GM18868 (cell line): ENCODE measurements around the gene VMA21.

Source experiments
- ATAC-seq: cut with Tn5 transposase; IDR thresholded peaks from one replicate; pipeline ENCODE4 v1.9.1; 2021; ENCODE audit warnings: mild to moderate bottlenecking, moderate library complexity; ENCODE audit not compliant: unreplicated experiment

VMA21 gene

DNA sequence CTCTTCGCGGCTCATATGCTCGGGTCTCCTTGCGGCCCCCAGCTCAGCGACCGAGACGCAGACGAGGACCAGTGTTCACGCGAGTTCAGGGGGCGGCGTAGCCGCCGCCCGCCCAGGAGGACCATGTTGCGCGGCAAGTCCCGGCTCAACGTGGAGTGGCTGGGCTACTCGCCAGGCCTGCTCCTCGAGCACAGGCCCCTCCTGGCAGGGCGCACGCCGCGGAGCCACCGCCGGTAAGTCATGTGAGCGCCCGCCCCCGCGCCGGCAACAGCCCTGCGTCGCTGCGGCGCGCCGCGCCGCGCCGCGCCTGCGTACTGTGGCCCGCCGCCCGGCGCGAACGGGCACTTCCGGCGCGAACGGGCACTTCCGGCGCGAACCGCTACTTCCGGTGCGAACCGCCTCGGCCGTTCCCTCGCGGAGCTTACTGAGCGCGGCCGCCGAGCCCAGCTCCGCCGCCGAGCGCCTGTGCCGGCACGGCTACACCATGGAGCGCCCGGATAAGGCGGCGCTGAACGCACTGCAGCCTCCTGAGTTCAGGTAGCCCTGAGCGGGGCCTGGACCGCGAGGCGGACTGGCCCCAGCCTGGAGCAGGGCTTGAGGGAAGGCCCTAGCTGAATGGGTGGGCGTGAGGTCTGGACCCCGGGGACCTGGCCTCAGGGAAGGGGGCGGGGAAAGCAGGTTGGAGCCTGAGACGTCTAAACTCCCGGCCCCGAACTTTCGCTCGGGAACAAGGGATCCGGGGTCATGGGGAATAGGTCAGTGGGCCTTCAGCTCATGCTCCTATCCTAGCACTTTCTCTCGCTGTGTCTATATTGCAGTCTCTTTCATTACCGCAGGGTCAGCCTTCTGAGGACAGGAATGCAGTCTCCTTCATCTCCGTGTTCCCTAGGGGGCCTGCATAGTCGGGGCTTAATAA lies at the start of gene VMA21:
TSS of gene VMA21 (plus strand) at position 382 of the 916 bp plus-strand sequence. CDS start at position 485, 103 bp downstream.
- ATAC-seq = peak; percentile 82

- ATAC-seq = no peak
Observed at GRCh38 chrX:151359341-151359740, 37.7 kb upstream of the VMA21 start.

DNA sequence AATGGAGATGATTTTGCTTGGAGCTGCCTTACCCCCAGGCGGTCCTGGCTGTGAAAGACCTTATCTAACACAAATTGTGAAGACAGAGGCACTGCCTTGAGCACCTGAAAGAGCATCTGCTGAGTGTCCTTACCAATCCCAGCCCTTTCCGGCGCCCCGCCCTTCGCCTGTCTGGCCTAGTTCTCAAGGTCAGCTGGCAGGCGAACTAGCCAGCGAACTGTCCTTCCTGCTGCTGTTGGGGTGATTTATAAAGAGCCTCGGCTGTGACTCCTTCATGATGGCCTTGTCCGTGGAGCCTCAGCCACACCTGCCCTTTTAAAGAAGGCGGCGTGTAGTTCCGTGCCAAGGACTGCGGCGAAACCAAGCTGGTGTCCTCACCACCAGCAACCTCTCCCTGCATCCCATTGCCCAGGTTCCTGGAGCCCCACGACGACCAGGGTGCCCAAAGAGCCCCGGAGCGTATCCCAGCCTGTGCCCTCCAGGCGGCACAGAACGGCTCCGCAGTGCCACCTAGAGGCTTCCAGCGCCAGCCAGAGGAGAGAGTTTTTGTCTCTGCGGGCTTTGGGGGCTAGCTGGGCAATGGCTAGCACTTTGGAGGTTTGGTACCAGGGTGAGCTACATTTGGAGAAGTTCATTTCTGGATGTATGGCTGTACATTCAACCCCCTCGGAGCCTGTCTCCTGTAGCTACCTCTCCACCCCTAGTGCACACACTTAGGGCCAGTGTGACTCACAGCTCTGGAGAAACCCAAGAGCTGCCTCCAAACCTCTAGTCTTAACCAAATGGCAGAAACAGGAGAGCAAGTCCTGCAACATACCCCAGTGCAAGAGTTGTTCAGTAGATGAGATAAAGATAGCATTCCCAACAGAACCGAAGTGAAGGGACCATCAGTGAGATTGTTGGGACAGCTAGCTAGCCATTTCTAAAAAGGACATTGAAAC lies 36.8 kb upstream of the VMA21 start:
- ATAC-seq = peak; percentile 86

GRCh38 chrX:151363316-151363715 lies 33.7 kb upstream of the VMA21 start:
- ATAC-seq = peak; percentile 59

- no peak for ATAC-seq
Observed at GRCh38 chrX:151365579-151365978, 31.4 kb upstream of the VMA21 start.

DNA sequence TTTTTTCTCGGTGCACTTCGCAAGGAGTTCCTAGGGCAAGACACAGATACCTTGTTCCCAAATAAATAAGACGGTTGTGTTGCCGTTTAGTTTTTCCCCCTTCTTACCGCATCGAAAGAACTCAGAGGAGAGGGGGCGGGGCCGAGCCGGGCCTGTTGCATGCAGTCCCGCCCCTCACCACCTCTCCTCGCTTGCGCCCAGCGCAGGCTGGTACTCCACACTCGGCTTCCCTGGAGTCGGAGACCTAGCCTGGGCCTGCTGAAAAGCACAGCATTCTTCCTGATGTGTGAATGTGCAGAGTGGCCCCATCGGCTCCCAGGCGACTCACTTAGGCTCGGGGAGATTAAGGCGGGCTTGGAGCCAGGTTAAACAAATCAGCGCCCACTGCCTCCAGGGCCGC lies 26.1 kb upstream of the VMA21 start:
- ATAC-seq = no peak

- no peak for ATAC-seq
Observed at GRCh38 chrX:151384807-151385206, 12.2 kb upstream of the VMA21 start.

DNA sequence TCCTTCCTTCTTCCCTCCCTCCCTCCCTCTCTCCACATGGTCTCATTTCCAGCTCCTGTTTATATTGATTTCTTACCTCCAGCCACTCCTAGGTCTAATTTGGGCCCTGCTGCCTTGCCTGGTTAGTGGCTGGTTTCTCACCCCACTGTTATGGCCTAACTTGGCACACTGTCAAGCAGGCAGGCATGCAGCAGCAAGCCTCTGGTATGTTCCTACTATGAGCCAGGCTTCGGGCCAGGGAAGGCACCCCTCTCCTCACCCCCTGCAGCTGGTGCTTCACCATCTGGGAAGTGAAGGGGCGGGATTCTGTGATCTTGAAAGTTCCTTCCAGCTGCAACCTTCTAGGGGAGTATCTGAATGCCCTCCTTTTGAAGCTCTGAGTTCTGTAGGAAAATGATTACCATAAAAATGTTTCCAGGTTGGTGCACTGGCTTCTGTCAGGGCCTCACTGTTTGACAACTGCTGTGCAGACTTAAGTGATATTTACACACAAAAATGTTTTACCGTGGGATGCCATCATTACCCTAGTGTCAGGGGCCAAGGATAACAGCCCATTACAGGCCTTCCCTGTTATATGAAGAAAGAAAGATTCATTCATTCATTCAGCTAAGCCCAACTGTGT lies 10.1 kb upstream of the VMA21 start:
- no peak for ATAC-seq

- no peak for ATAC-seq
Observed at GRCh38 chrX:151391722-151392121, 5.3 kb upstream of the VMA21 start.

DNA sequence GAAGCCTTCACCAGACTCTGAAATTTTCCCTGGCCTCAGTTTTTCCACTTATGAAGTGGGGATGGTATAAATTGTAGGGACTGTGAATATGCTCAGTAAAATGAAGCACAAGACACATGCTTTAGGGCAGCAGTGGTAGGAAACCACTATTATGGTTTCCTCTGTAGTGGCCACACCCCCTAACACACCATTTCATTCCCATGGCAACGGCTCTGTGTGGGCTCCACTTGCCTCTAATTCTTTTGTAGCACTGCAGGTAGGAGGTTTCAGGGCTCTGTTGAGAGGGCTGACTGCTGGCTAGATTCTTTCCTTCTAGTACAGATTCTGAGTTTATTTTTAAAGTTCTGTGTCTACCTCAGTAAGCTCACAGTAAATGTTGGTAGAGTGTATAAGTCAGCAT lies 3.5 kb upstream of the VMA21 start:
- peak; percentile 39 for ATAC-seq

DNA sequence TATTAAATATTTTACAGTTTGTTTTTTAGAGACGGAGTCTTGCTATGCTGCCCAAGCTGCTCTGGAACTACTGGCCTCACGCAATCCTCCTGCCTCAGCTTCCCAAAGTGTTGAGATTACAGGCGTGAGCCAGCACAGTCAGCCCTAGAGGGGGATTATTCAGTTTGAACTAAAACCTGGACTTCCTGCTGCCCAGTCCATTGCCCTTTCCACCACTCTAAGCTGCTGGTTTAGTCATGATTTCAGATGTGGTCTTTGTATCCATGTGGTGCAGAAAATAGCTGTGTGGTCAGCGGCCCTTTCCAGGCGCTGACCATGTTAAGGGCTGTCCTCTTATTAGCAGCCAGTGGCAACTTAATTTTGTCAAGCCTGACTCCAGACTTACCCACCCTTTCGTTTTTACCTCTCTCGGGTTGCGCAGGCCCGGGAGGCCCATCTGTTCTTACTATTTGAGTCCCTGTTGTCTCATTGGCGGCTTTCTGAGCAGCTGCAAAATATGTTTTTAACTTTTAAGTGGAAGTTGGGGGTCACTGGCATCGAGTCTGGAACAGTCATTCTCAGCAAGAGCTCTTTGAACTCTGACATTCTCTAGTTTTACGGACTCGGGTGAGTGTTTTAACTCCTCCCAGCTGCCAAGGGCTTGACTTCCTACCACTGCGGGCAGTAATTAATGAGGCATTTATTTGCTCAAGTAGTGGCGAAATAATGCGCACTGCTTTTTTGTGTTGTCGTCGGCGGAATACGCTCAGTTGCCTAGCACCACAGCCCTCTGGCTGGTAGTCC lies 773 bp upstream of the VMA21 start:
- ATAC-seq = peak; percentile 27

GRCh38 chrX:151397741-151398070 lies 700 bp downstream of the VMA21 start:
- peak; percentile 3 for ATAC-seq

DNA sequence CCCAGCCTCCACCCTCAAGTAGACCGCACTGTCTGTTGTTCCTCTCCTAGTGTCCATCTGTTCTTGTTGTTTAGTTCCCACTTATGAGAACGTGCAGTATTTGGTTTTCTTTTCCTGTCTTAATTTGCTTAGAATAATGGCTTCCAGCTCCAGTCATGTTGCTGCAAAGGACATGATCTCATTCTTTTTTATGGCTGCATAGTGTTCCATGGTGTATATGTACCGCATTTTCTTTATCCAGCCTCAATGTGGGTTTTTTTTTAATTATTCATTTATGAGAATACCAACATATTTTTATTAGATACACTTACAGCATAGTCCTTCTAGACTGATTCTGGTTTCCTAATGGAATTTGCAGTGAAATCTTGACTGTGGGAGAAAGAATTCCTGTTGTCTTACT lies 1.3 kb downstream of the VMA21 start:
- no peak for ATAC-seq

DNA sequence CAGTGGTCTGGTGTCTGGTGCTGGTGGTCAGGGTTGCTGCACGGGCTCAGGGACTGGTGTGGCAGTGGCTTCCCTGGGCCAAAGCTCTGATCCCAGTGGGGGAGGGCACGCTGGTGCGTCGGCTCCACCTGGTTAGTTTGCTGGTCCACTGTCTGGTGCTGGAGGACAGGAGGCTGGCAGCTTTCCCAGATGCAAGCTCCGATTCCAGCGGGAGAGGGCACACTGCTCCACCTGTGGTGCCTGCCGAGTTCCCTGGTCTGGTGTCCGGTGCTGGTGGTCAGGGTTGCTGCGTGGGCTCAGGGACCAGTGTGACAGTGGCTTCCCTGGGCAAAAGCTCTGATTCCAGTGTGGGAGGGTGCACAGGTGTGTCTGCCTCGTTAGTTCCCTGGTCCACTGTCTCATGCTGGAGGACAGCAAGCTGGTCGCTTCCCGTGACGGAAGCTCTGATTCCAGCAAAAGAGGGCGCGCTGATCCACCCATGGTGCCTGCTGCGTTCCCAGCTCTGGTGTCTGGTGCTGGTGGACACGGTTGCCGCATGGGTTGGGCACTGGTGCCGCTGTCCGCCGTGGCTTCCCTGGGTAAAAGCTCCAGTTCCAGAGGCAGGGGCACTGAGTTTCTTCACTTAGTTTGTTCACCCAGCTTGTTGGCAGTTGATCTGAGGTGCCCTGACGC lies 5.8 kb downstream of the VMA21 start:
- ATAC-seq = no peak

- no peak for ATAC-seq
Observed at GRCh38 chrX:151416579-151416978, 19.6 kb downstream of the VMA21 start.

- no peak for ATAC-seq
Observed at GRCh38 chrX:151419782-151420181, 22.8 kb downstream of the VMA21 start.

- no peak for ATAC-seq
Observed at GRCh38 chrX:151424505-151424904, 27.5 kb downstream of the VMA21 start.

GRCh38 chrX:151448509-151448908 lies 51.5 kb downstream of the VMA21 start:
- ATAC-seq = no peak

- no peak for ATAC-seq
Observed at GRCh38 chrX:151458824-151459223, 61.8 kb downstream of the VMA21 start.
